ENCODE measurements around the gene RPS6KB2. TPM values are rescaled to one million over a fixed set of nuclear protein-coding genes. Genes with fewer than 3 reads are reported as not detected.

Gene RPS6KB2
- total and polyA plus RNA-seq, 10 of the 15 experiments (the other 5 are each of a cell fraction or from before 2014, with no cell fraction given), result 0.39 to 101 (median 58.4) TPM

- no peak for TF ChIP-seq ZNF687 (IDR thresholded peaks at IDR 0.05)
- TF ChIP-seq PKNOX1 (IDR thresholded peaks at IDR 0.05), result no peak
- TF ChIP-seq E4F1 (IDR thresholded peaks at IDR 0.05; ENCODE audit: borderline replicate concordance, partially characterized antibody), result no peak
- TF ChIP-seq IKZF1 (conservative IDR thresholded peaks at IDR 0.05), result peak; percentile 34; the same call in 1 of the 2 replicates
- TF ChIP-seq ZNF384 (IDR thresholded peaks at IDR 0.05; ENCODE audit: borderline replicate concordance, low read depth, low read length), result no peak
- TF ChIP-seq ATF3 (IDR thresholded peaks at IDR 0.05; ENCODE audit: borderline replicate concordance, extremely low read depth, low read depth, low read length), result no peak
- peak; percentile 72 to 85 (median 75) for TF ChIP-seq CTCF (IDR thresholded peaks at IDR 0.05 in 2 of 3, conservative IDR thresholded peaks at IDR 0.05 in 1 of 3; ENCODE audit: control insufficient read depth in 2 of 3, extremely low read depth in 1 of 3, insufficient read depth in 1 of 3, low read depth in 3 of 3, low read length in 3 of 3)
- no peak for TF ChIP-seq ZBTB33 (IDR thresholded peaks at IDR 0.05)
- TF ChIP-seq E2F8 (IDR thresholded peaks at IDR 0.05; ENCODE audit: low read depth, partially characterized antibody), result no peak
- TF ChIP-seq RAD21 (IDR thresholded peaks at IDR 0.05; ENCODE audit: insufficient read depth, low read depth, low read length), result peak; percentile 71
- no peak for TF ChIP-seq EED (IDR thresholded peaks at IDR 0.05; ENCODE audit: low read depth)
- TF ChIP-seq SMC3 (IDR thresholded peaks at IDR 0.05; ENCODE audit: borderline replicate concordance, low read length), result peak; percentile 71
- TF ChIP-seq YY1 (IDR thresholded peaks at IDR 0.05; ENCODE audit: low read depth, low read length), result peak; percentile 47; the same call in 1 of the 2 replicates
- no peak for TF ChIP-seq CHD4 (IDR thresholded peaks at IDR 0.05)
These were observed 38.8 kb upstream of the RPS6KB2 start (continued) for GRCh38 chr11:67389477-67389876.
